Thyroid gland (tissue), 4 donors: ENCODE measurements around the gene GPR156.

Experiments
- CTCF ChIP-seq, 6 experiments: fragments of 200-600 bp in 3 of 6; fragments of 450-650 bp in 3 of 6; sonication (generic) in 3 of 6; IDR thresholded peaks; one replicate each; pipeline ENCODE4 v1.5.1; 2016 to 2019; ENCODE audit warnings: antibody characterized with exemption in 6 of 6, mild to moderate bottlenecking in 2 of 6, inconsistent platforms in 1 of 6, moderate library complexity in 1 of 6
- POLR2A ChIP-seq, 2 donors: fragments of 450-650 bp; IDR thresholded peaks; one replicate each; pipeline ENCODE4 v1.6.1; 2017; ENCODE audit warnings: antibody characterized with exemption in 2 of 2, mild to moderate bottlenecking in 2 of 2, moderate library complexity in 1 of 2

- no peak for TF ChIP-seq CTCF (IDR thresholded peaks at IDR 0.05)
- no peak for TF ChIP-seq POLR2A (IDR thresholded peaks at IDR 0.05)
Observed at GRCh38 chr3:120302361-120302760, 17.3 kb upstream of the GPR156 start.
